T-helper 17 cell (primary cell): Measurements from ENCODE around the gene FAM151B. TPM values are rescaled to one million over a fixed set of nuclear protein-coding genes. Genes with fewer than 3 reads are reported as not detected.

Source experiments
- ATAC-seq: fragments of 150-1000 bp; cut with Tn5 transposase; 2 replicates; pipeline ENCODE4 v1.10.0; 2021; ENCODE audit warnings: mild to moderate bottlenecking, moderate library complexity
- DNase-seq, 3 donors: peaks; one replicate each; pipeline versions ENCODE4 v3.0.0 to v3.0.0-alpha.2; 2020 to 2021
- H3K9me3 ChIP-seq: one replicate; pipeline ENCODE4 v1.7.0; 2013; ENCODE audit warnings: low read length, mild to moderate bottlenecking; ENCODE audit not compliant: control insufficient read depth, poor library complexity, severe bottlenecking
- H3K27ac Mint-ChIP-seq: one replicate; pipeline ENCODE4 v1.8.0; 2022; ENCODE audit warnings: mild to moderate bottlenecking, moderate library complexity, mixed read lengths
- H3K27me3 Mint-ChIP-seq: one replicate; pipeline ENCODE4 v1.8.0; 2022; ENCODE audit warnings: mixed read lengths
- H3K36me3 Mint-ChIP-seq: one replicate; pipeline ENCODE4 v1.8.0; 2022; ENCODE audit warnings: low read depth, mixed read lengths
- H3K4me1 Mint-ChIP-seq: one replicate; pipeline ENCODE4 v1.8.0; 2022; ENCODE audit warnings: mild to moderate bottlenecking, mixed read lengths
- H3K4me3 Mint-ChIP-seq: one replicate; pipeline ENCODE4 v1.8.0; 2022; ENCODE audit warnings: mild to moderate bottlenecking, moderate library complexity, mixed read lengths
- total RNA-seq, 4 donors: library from RNA in 2 of 4; stranded (reverse) in 2 of 4; gene quantifications; one replicate each; pipeline ENCODE4 v1.2.3 and lab custom pipeline; 2022 to 2026

FAM151B gene
- total RNA-seq, 2 donors from 2014 or later, result 0.32 TPM; not detected in 1

DNA sequence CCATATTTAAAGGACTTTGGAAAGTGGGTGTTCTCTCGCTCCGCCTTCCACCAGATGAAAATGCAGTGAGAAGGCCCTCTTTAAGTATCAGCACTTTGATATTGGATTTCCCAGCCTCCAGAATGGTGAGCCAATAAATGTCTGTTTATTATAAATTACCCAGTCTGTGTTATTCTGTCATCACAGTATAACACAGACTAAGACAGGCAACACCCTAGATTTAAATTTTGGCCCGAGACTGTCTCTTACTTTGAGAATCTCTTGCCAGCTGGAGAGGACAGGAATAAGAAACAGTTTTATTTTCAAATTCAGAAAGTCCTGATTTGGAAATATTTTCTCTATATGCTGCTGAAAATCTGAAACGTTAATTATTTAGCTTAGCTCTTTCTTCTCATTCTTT lies 21.5 kb downstream of the FAM151B start:
- H3K9me3 ChIP-seq, result no peaks in the 10 kb centered on the region
- Mint-ChIP-seq H3K4me3 (no peak overlapping the region), H3K27me3 (peaks cover 8% of the 10 kb centered on the region), H3K4me1 (peaks cover 2% of the 10 kb centered on the region), H3K36me3 (peaks cover 2% of the 10 kb centered on the region), H3K27ac (no peak overlapping the region)
- ATAC-seq (no peak), DNase-seq (no peak)

DNA sequence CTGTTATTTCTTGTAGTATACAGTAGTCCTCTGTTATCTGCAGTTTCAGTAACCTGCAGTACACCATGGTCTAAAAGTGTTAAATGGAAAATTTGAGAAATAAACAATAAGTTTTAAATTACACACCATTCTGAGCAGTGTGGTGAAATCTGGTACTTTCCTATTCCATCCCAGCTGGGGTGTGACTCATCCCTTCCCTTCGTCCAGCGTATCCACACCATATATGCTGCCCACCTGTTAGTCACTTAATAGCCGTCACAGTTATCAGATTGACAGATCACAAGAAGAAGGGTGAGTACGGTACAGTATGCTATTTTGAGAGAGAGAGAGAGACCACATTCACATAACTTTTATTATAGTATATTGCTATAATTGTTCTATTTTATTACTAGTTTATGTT lies 28.9 kb downstream of the FAM151B start:
- DNase-seq (no peak), ATAC-seq (no peak)
- peaks cover under 1% of the 10 kb centered on the region for H3K36me3 Mint-ChIP-seq
- H3K9me3 ChIP-seq, result no peaks in the 10 kb centered on the region
- H3K4me1 Mint-ChIP-seq, result no peaks in the 10 kb centered on the region
- H3K27me3 Mint-ChIP-seq, result peaks cover 4% of the 10 kb centered on the region
- no peak overlapping the region for H3K4me3 Mint-ChIP-seq
- no peak overlapping the region for H3K27ac Mint-ChIP-seq

DNA sequence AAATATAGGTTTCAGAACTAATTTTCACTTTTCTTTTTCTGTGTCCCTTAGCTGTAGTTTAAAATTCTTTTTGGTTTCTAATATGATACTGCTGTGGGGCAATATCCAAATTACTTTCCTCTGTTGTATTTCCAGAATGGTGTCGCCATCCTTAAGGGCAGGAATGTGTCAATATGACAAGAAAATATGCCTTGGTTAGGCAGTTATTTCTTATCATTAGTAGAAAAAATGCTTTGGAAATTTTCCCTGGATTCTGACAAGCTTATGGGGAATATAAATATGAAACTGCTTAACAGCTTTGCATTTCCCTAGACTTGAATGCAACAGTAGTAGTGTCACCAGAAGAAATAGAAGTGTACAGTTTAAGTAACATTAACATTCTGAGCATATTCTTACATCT lies 52.8 kb downstream of the FAM151B start:
- no peak for DNase-seq
- H3K9me3 ChIP-seq, result no peaks in the 10 kb centered on the region
- Mint-ChIP-seq H3K27me3 (no peaks in the 10 kb centered on the region), H3K36me3 (no peaks in the 10 kb centered on the region), H3K4me3 (no peak overlapping the region), H3K27ac (no peak overlapping the region), H3K4me1 (no peaks in the 10 kb centered on the region)
- ATAC-seq, result no peak

DNA sequence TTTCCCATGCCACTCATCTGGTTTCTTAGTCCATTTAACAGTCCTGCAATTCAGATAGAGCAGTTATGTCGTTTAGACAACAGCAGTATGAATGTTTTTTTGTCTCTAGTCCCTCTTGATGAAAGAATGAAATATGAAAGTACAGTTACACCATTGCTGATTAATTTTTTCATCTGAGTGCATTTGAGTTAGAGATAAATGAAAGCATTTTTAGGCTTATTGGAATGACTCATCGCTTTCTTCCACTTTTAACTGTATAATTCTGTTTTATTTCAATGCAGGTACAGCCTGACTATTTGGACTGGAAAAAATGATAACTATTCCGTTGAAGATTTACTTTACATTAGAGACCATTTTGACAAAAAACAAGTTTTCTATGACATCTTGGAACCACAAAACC lies 53.5 kb downstream of the FAM151B start:
- Mint-ChIP-seq H3K4me3 (no peak overlapping the region), H3K27me3 (no peaks in the 10 kb centered on the region), H3K36me3 (no peaks in the 10 kb centered on the region), H3K4me1 (no peaks in the 10 kb centered on the region), H3K27ac (no peak overlapping the region)
- H3K9me3 ChIP-seq, result no peaks in the 10 kb centered on the region
- ATAC-seq (no peak), DNase-seq (no peak)

DNA sequence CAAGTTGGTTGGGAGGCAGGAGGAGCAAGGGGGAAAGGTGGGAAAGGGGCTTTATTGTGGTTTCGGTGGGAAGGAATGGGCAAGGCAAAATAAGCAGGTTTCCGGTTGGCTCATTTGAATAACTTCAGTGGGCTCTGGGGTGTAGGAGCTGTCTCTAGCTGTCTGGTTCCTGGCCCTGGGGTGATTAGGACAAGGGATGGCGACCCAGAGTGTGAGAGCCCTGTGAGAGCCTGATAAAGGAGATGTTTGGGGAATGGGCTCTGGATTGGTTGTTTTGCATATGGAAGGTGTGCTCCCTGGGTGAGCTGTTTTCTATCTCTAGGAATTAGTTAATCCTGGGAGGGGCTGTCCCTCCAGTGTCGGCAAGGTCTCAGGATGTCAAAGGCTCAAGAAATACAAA lies 66.7 kb downstream of the FAM151B start:
- ATAC-seq, result no peak
- no peaks in the 10 kb centered on the region for H3K4me1 Mint-ChIP-seq
- no peaks in the 10 kb centered on the region for H3K9me3 ChIP-seq
- no peak overlapping the region for H3K4me3 Mint-ChIP-seq
- no peak overlapping the region for H3K27ac Mint-ChIP-seq
- H3K36me3 Mint-ChIP-seq, result no peaks in the 10 kb centered on the region
- DNase-seq, result no peak
- peaks cover 47% of the 10 kb centered on the region for H3K27me3 Mint-ChIP-seq

DNA sequence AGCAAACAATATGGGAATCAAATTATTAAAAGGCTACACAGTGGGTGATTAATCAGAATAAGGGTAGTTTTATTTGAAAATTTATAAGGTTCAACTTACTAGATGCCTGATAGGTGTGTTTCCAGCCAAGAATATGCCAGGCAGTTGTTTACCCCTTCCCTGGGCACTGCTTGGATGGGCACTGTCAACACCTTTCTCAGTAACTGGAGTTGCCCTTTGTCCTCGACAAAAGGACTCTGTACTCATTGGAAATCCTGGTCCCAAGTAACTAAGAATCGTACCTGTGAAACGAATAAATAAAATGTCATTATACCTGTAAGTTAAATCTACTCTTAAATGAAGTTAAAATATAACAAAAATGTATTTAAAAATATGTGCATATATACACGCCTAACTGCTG lies 67.2 kb downstream of the FAM151B start:
- Mint-ChIP-seq H3K36me3 (no peaks in the 10 kb centered on the region), H3K27ac (no peak overlapping the region), H3K4me1 (no peaks in the 10 kb centered on the region), H3K4me3 (no peak overlapping the region), H3K27me3 (peaks cover 45% of the 10 kb centered on the region)
- ATAC-seq (no peak), DNase-seq (no peak)
- H3K9me3 ChIP-seq, result no peaks in the 10 kb centered on the region

DNA sequence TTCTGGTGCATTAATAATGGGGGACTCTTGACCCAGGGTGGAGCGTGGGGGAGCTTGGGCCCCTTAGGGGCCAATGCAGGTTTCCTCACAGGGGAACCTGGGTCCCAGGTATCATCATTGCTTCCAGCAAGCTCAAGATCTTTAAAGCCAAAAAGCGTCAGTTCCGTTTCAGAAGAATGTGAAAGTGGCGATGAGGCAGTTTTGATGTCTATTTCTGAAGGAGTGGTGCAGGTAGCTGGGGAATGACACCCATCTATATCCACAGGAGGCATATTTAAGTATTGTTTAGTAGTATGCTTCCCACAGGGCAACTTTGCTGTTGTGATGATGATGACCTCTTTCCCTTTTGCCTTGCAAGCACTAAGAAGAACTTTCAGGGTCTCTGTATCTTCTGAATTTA lies 71.3 kb downstream of the FAM151B start:
- peaks cover 39% of the 10 kb centered on the region for H3K27me3 Mint-ChIP-seq
- no peaks in the 10 kb centered on the region for H3K4me1 Mint-ChIP-seq

DNA sequence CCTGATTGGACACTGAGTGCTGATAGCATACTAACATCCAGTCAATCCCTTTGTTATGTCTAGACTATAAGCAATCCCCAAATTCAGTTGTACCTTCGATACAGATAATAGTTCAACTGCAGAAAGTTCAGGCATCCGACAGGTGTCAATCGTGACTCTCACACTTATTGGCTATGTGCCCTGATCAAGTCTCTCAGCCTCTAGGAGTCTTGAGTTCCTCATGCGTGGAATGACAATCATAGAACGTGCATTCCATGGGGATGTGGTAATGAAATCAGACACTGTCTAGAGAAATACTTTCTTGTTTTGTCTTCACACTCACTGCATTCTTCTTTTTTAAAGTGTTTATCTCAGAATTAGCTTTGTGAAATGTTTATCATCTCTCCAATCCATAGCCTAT lies 77.4 kb downstream of the FAM151B start:
- no peaks in the 10 kb centered on the region for H3K9me3 ChIP-seq
- ATAC-seq (no peak), DNase-seq (no peak)
- no peak overlapping the region for H3K4me3 Mint-ChIP-seq
- no peaks in the 10 kb centered on the region for H3K4me1 Mint-ChIP-seq
- peaks cover 4% of the 10 kb centered on the region for H3K36me3 Mint-ChIP-seq
- no peak overlapping the region for H3K27ac Mint-ChIP-seq
- peaks cover 54% of the 10 kb centered on the region for H3K27me3 Mint-ChIP-seq

More for the DNA sequence above, 71.3 kb downstream of the FAM151B start:
- DNase-seq (no peak), ATAC-seq (no peak)
- no peak overlapping the region for H3K27ac Mint-ChIP-seq
- no peaks in the 10 kb centered on the region for H3K9me3 ChIP-seq
- H3K36me3 Mint-ChIP-seq, result no peaks in the 10 kb centered on the region
- no peak overlapping the region for H3K4me3 Mint-ChIP-seq

DNA sequence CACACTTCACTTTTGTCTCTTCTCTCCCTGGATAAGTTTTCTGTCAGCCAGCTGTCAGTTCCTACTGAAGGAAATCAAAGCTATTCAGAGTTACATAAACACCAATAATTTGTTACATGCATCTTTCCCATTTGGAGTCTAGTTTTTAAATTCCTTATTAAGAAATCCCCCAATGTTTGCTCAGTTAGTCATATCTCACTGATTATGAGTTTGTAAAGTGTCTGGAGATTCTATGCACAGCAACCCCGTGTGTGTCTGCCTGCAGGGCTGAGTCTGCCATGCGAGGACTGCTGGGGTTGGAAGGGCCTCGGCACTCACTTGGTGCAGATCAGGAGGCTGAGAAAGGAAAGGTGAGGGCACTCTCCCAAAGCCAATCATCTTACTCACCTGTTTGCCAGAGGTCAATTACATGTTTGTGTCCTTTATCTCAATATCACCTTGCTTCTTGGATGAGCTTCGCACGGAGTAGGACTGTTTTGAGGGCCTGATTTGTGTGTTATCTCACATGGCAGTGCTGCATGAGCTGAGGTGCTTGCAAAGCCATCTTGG lies 78.9 kb downstream of the FAM151B start:
- no peak for DNase-seq
- Mint-ChIP-seq H3K4me3 (no peak overlapping the region), H3K27me3 (peaks cover 63% of the 10 kb centered on the region), H3K36me3 (peaks cover 6% of the 10 kb centered on the region), H3K4me1 (no peaks in the 10 kb centered on the region), H3K27ac (no peak overlapping the region)
- no peak for ATAC-seq
- no peaks in the 10 kb centered on the region for H3K9me3 ChIP-seq

DNA sequence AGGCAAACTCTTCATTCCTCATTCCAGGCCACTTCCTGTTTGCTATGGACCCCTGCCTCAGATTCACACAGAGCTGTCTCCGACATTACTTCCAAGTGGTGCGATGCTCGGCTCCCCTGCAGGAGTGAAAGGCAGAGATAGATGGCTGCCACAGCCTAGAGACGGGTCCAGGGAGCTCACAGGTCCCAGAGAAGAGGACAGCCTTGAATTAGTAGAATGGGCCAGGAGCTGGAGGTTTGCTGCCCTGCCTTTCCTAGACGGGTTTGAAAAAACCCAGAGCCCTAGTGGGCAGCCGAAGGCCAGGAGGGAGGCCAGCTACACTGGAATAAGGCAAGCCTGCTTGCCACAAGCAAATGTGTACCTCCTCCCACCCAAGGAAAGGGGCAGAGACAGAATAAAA lies 80.4 kb downstream of the FAM151B start:
- ATAC-seq, result no peak
- H3K4me1 Mint-ChIP-seq, result no peaks in the 10 kb centered on the region
- H3K4me3 Mint-ChIP-seq, result peak overlapping the region; percentile 69
- H3K36me3 Mint-ChIP-seq, result peaks cover 9% of the 10 kb centered on the region
- DNase-seq, result no peak
- no peak overlapping the region for H3K27ac Mint-ChIP-seq
- H3K27me3 Mint-ChIP-seq, result peaks cover 70% of the 10 kb centered on the region
- no peaks in the 10 kb centered on the region for H3K9me3 ChIP-seq

DNA sequence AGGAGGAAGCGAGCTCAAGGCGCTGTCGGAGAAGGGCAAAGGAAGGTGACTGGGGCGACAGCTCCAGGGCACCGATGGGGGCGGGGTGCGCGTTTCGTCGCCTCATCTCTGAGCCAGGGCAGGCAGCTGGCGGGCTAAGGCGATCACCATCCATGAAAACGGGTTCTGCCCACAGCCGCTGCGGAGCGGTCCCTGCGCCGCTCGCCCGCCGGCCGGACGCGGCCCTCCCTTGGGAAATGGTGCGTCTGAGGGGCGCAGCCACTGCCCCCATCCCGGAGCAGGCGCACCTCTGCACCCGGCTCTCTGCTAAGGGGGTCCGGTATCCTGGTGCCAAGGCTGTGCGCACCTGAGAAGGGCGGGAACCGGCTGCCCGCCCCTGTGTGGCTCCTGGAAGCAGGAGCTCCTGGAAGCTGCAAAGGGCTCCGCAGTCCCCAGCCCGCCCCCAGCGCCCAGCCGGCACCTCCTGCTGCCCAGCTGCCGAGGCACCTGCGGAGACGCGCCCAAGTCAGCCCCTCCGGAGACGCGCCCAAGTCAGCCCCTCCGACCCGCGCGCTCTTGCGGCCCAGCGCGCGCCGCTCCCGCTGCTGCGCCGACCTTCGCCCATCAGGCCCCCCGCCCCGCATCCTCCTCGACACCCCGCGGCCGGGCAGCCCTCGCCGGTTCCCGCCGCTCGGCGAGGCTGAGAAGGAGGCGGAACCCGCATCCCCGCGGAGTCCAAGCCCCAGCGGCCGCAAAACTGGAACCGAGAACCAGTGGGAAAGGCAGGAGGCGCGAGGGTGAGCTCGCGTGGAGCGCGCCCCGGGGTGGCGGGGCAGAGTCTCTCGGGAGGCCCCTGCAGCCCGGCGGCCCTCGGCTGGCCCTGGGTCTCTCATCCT lies 81.4 kb downstream of the FAM151B start:
- peaks cover 9% of the 10 kb centered on the region for H3K36me3 Mint-ChIP-seq
- H3K4me1 Mint-ChIP-seq, result no peaks in the 10 kb centered on the region
- H3K27me3 Mint-ChIP-seq, result peaks cover 76% of the 10 kb centered on the region
- no peak overlapping the region for H3K27ac Mint-ChIP-seq
- no peaks in the 10 kb centered on the region for H3K9me3 ChIP-seq
- ATAC-seq (no peak), DNase-seq (no peak)
- peak overlapping the region; percentile 69 for H3K4me3 Mint-ChIP-seq

DNA sequence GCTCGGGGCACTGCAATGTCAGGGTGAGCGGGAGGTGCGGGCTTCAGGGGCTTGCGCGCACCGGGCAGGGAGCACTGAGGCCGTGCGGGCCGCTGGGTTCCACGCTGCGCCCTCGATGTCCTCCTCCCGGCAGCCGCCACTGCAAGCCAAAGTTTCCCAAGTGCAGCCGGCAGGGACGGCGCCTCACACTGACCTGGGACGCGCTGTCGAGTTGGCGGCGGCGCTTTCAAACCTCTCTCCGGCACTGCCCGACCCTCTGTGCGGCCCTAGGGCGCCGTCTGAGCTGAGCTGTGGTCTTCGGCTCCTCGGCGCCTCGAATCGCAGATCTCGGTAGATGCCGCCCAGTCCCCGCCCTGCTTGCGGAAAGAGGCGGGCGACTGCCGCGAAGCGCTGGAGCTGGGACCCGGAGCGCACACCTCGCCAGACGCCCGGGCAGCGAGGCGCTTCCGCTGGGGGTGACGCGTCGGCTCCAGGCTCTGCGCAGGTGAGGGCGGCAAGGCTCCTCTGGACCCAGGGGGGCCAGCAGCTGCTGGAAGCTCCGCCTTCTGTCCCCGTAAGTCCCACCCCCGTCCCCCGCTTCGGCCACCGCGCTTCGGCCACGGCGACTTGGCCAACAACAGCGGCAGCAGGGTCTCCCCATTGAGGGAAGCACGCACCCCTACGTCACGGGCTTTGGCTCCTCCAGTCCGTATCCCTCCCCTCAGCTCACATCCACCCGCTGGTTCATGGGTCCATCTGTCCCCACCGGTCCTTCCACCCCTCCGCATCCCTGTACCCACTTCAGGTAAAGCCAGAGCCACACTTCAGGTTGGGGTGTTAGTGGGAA lies 82.3 kb downstream of the FAM151B start, which contains the start of gene ANKRD34B:
Gene ANKRD34B (minus strand): TSS at position 320 of the 826 bp plus-strand sequence. CDS start 10,261 bp downstream, outside the sequence.
- H3K9me3 ChIP-seq, result no peaks in the 10 kb centered on the region
- DNase-seq, result no peak
- peak within 1 kb of the TSS; percentile 86 for H3K4me3 Mint-ChIP-seq
- peak; percentile 33 for ATAC-seq
- no peaks in the 10 kb centered on the region for H3K4me1 Mint-ChIP-seq
- H3K27ac Mint-ChIP-seq, result no peak within 1 kb of the TSS
- H3K27me3 Mint-ChIP-seq, result peaks cover 76% of the 10 kb centered on the region
- peaks cover 9% of the 10 kb centered on the region for H3K36me3 Mint-ChIP-seq

DNA sequence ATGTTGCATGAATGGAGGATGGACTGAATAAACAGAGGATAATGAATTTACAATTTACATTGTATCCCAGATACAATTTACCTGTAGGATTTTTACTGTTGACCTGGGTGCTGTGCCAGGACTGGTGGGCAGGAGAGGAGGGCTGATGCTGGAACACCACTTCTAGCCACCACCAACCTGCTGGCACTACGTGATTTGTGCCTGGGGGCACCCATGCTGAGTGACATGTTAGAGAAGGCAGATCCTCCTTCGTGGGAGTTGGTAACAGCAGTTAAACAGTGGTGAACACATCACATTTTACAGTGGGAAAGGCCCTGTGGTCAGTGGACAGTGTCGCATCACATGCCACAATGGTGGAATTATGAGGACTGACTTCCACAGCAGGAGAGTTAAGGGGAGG lies 85.2 kb downstream of the FAM151B start:
- Mint-ChIP-seq H3K4me3 (no peak overlapping the region), H3K27ac (no peak overlapping the region), H3K4me1 (no peaks in the 10 kb centered on the region), H3K36me3 (peaks cover 4% of the 10 kb centered on the region), H3K27me3 (peaks cover 61% of the 10 kb centered on the region)
- ATAC-seq (no peak), DNase-seq (no peak)
- no peaks in the 10 kb centered on the region for H3K9me3 ChIP-seq
